Keratinocyte (primary cell): ENCODE measurements around the gene CLEC16A. TPM values are rescaled to one million over a fixed set of nuclear protein-coding genes. Genes with fewer than 3 reads are reported as not detected.

Experiments
- DNase-seq: peaks from one replicate; pipeline ENCODE4 v3.0.0-alpha.2; 2011; ENCODE audit warnings: low read depth, missing footprints, low spot score
- FAIRE-seq: peaks from 2 replicates; lab custom pipeline; 2011; peaks lifted over from hg19 to GRCh38; lab: Jason Lieb, UNC
- H2AFZ ChIP-seq: 2 replicates; pipeline ENCODE4 v1.6.0; 2012; ENCODE audit warnings: low read length, control low read depth, inconsistent platforms; ENCODE audit not compliant: control insufficient read depth
- H3K27ac ChIP-seq: 2 replicates; pipeline ENCODE4 v1.5.1; 2011; ENCODE audit warnings: low read length; ENCODE audit not compliant: control insufficient read depth, insufficient read depth
- H3K27me3 ChIP-seq: 3 replicates; pipeline ENCODE4 v1.6.0; 2011; ENCODE audit warnings: low read length; ENCODE audit not compliant: control insufficient read depth, insufficient read depth; ENCODE audit errors: extremely low read depth
- H3K36me3 ChIP-seq, 2 experiments: 2 replicates in 1 of 2; 3 replicates in 1 of 2; pipeline ENCODE4 v1.5.1; 2011; ENCODE audit warnings: low read length in 2 of 2, mild to moderate bottlenecking in 1 of 2; ENCODE audit not compliant: control insufficient read depth in 2 of 2, insufficient read depth in 2 of 2; ENCODE audit errors: extremely low read depth in 1 of 2
- H3K4me1 ChIP-seq: 3 replicates; pipeline ENCODE4 v1.5.1; 2011; ENCODE audit warnings: low read length; ENCODE audit not compliant: control insufficient read depth, insufficient read depth; ENCODE audit errors: extremely low read depth
- H3K4me2 ChIP-seq: 3 replicates; pipeline ENCODE4 v1.6.0; 2011; ENCODE audit warnings: low read depth, low read length; ENCODE audit not compliant: control insufficient read depth, insufficient read depth; ENCODE audit errors: extremely low read depth
- H3K4me3 ChIP-seq, 3 experiments: fragments of 200-600 bp in 1 of 3; sonication (generic) in 1 of 3; 2 replicates in 2 of 3; 3 replicates in 1 of 3; pipeline ENCODE4 v1.5.1; 2011 to 2016; ENCODE audit warnings: low read length in 3 of 3, mild to moderate bottlenecking in 3 of 3, control low read depth in 2 of 3, inconsistent platforms in 1 of 3, low read depth in 1 of 3, mixed read lengths in 1 of 3, mixed run types in 1 of 3, moderate library complexity in 1 of 3; ENCODE audit not compliant: control insufficient read depth in 2 of 3, insufficient read depth in 2 of 3; ENCODE audit errors: extremely low read depth in 1 of 3
- H3K79me2 ChIP-seq: 2 replicates; pipeline ENCODE4 v1.6.0; 2012; ENCODE audit warnings: low read length; ENCODE audit not compliant: control insufficient read depth, insufficient read depth
- H3K9ac ChIP-seq: 3 replicates; pipeline ENCODE4 v1.6.0; 2011; ENCODE audit warnings: low read length; ENCODE audit not compliant: control insufficient read depth, insufficient read depth; ENCODE audit errors: extremely low read depth
- H3K9me1 ChIP-seq: 3 replicates; pipeline ENCODE4 v1.6.0; 2011; ENCODE audit warnings: low read length; ENCODE audit not compliant: control insufficient read depth, insufficient read depth; ENCODE audit errors: extremely low read depth
- H3K9me3 ChIP-seq: 2 replicates; pipeline ENCODE4 v1.5.1; 2012; ENCODE audit warnings: low read depth, low read length; ENCODE audit not compliant: control insufficient read depth
- H4K20me1 ChIP-seq: 3 replicates; pipeline ENCODE4 v1.6.0; 2011; ENCODE audit warnings: low read length; ENCODE audit not compliant: control insufficient read depth, insufficient read depth; ENCODE audit errors: extremely low read depth
- EZH2 ChIP-seq: IDR thresholded peaks from one replicate; pipeline ENCODE4 v1.6.1; 2012; ENCODE audit warnings: inconsistent platforms, mild to moderate bottlenecking, low read length, moderate library complexity
- dilution Hi-C: fragments of 300-500 bp; cut with MboI; formaldehyde crosslinking; loops from one replicate; pipeline ENCODE4 v1.7.0; 2020; ENCODE audit warnings: low sequenced_read_pairs; ENCODE audit not compliant: extremely low pct_ligation_motif_present
- polyA plus RNA-seq, 5 experiments: library from polyadenylated mRNA; depleted of rRNA in 3 of 5; stranded (reverse) in 3 of 5; stranded (forward) in 1 of 5; unstranded in 1 of 5; fragments of >200 nt; gene quantifications; 1 replicate in 1 of 5; 2 replicates in 3 of 5; 3 replicates in 1 of 5; pipeline versions ENCODE4 v1.2.1 to v1.2.3, GENCODE V29; 2011 to 2012; ENCODE audit warnings: missing spikeins in 2 of 5, low read depth in 1 of 5, low replicate concordance in 1 of 5
- TF ChIP-seq, protein P1 (sequence below), 3 experiments: IDR thresholded peaks in 1 of 3; conservative IDR thresholded peaks in 1 of 3; optimal IDR thresholded peaks in 1 of 3; 2 replicates in 2 of 3; 3 replicates in 1 of 3; pipeline versions ENCODE3 to v1.5.1; 2011; ENCODE audit warnings: low read length in 3 of 3, mild to moderate bottlenecking in 3 of 3, moderate library complexity in 2 of 3, control low read depth in 1 of 3, inconsistent platforms in 1 of 3; ENCODE audit not compliant: insufficient read depth in 2 of 3; ENCODE audit errors: extremely low read depth in 1 of 3

CLEC16A gene
- polyA plus RNA-seq, 1 donor (not counting 4 experiments of a cell fraction or from before 2014, with no cell fraction given): 9.5 TPM

DNA sequence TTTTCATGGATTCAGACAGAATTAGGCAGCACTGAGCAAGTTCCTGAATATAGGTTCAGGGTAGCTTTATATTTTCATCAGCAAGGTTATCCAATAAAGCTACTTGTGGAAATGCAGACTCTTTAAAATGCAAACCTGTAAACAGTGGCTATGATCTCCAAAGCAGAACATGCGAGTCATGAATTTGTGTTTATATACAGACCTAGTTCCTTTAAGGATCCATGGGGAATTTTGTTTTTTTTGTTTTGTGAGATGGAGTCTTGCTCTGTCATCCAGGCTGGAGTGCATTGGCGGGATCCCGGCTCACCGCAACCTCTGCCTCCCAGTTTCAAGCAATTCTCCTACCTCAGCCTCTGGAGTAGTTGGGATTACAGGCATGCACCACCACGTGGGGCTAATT, 14.8 kb downstream of the CLEC16A start:
- Histone ChIP-seq H3K79me2 (peaks cover 16% of the 10 kb centered on the region), H3K36me3 (peaks cover 10 to 13% of the 10 kb centered on the region in 2 experiments), H2AFZ (no peak overlapping the region), H4K20me1 (peaks cover 4% of the 10 kb centered on the region), H3K4me1 (peaks cover 25% of the 10 kb centered on the region), H3K27me3 (no peaks in the 10 kb centered on the region), H3K27ac (no peak overlapping the region), H3K9me3 (no peaks in the 10 kb centered on the region), H3K9ac (no peak overlapping the region), H3K9me1 (peaks cover 3% of the 10 kb centered on the region), H3K4me3 (no peak overlapping the region), H3K4me2 (no peak overlapping the region)
- DNase-seq (no peak), FAIRE-seq (no peak)
- no peak for TF ChIP-seq EZH2
- TF ChIP-seq, protein P1, sequence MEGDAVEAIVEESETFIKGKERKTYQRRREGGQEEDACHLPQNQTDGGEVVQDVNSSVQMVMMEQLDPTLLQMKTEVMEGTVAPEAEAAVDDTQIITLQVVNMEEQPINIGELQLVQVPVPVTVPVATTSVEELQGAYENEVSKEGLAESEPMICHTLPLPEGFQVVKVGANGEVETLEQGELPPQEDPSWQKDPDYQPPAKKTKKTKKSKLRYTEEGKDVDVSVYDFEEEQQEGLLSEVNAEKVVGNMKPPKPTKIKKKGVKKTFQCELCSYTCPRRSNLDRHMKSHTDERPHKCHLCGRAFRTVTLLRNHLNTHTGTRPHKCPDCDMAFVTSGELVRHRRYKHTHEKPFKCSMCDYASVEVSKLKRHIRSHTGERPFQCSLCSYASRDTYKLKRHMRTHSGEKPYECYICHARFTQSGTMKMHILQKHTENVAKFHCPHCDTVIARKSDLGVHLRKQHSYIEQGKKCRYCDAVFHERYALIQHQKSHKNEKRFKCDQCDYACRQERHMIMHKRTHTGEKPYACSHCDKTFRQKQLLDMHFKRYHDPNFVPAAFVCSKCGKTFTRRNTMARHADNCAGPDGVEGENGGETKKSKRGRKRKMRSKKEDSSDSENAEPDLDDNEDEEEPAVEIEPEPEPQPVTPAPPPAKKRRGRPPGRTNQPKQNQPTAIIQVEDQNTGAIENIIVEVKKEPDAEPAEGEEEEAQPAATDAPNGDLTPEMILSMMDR (optimal IDR thresholded peaks at IDR 0.05 in 1 of 3, IDR thresholded peaks at IDR 0.05 in 1 of 3, conservative IDR thresholded peaks at IDR 0.05 in 1 of 3; ENCODE audit: extremely low read depth in 1 of 3, insufficient read depth in 2 of 3, low read length in 3 of 3): no peak
- dilution Hi-C loops: no loop called here

DNA sequence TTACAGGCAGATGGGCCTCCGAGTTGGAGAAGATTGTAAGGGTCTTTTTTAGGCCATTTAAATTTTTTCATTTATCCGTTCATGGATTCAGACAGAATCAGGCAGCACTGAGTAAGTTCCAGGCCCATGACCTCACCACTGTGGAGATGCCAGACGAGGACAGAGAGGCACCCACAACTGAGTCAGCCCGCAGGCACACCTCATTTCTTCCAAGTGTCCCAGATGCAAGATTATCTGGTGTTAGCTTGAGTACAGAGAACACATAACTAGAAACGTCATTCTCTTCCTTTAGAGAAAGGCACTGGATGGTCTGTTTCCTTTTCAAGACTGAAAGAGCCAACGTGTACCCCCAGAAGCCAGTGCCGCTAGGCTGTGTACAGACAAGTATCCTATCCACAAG, 16.9 kb downstream of the CLEC16A start:
- Histone ChIP-seq H4K20me1 (no peaks in the 10 kb centered on the region), H3K36me3 (peaks cover 13 to 21% of the 10 kb centered on the region in 2 experiments), H3K27me3 (no peaks in the 10 kb centered on the region), H3K4me1 (peaks cover 27% of the 10 kb centered on the region), H3K9ac (no peak overlapping the region), H3K79me2 (peaks cover 2% of the 10 kb centered on the region), H3K9me3 (no peaks in the 10 kb centered on the region), H3K4me3 (no peak overlapping the region), H3K9me1 (peaks cover 3% of the 10 kb centered on the region), H3K27ac (peak overlapping the region; percentile 19), H3K4me2 (peak overlapping the region; percentile 23), H2AFZ (no peak overlapping the region)
- FAIRE-seq (no peak), DNase-seq (no peak)
- dilution Hi-C loops: no loop called here
- TF ChIP-seq, protein P1 (optimal IDR thresholded peaks at IDR 0.05 in 1 of 3, IDR thresholded peaks at IDR 0.05 in 1 of 3, conservative IDR thresholded peaks at IDR 0.05 in 1 of 3; ENCODE audit: extremely low read depth in 1 of 3, insufficient read depth in 2 of 3, low read length in 3 of 3): no peak
- no peak for TF ChIP-seq EZH2
